GM12801 (cell line): ENCODE data around the gene CAMTA1.

Source experiments
- CTCF ChIP-seq: IDR thresholded peaks from one replicate; pipeline ENCODE4 v1.5.1; 2011; ENCODE audit warnings: control low read depth; ENCODE audit not compliant: insufficient read length; ENCODE audit errors: extremely low read depth

The CAMTA1 gene

GRCh38 chr1:7100479-7100878, 315.2 kb downstream of the CAMTA1 start:
- TF ChIP-seq CTCF: no peak

- no peak for TF ChIP-seq CTCF
These were observed 315.9 kb downstream of the CAMTA1 start for GRCh38 chr1:7101187-7101586.

- TF ChIP-seq CTCF: no peak
These were observed 318.1 kb downstream of the CAMTA1 start for GRCh38 chr1:7103361-7103782.

GRCh38 chr1:7103874-7104273, 318.6 kb downstream of the CAMTA1 start:
- no peak for TF ChIP-seq CTCF

GRCh38 chr1:7104339-7104738, 319.1 kb downstream of the CAMTA1 start:
- TF ChIP-seq CTCF: no peak

- no peak for TF ChIP-seq CTCF
These were observed 320.0 kb downstream of the CAMTA1 start for GRCh38 chr1:7105269-7105668.

- no peak for TF ChIP-seq CTCF
These were observed 321.3 kb downstream of the CAMTA1 start for GRCh38 chr1:7106442-7107108.
